ENCODE measurements around the gene GPR42.

- no peak for TF ChIP-seq CBX5 (IDR thresholded peaks at IDR 0.05; ENCODE audit: low read depth)
- no peak for TF ChIP-seq ZNF24 (IDR thresholded peaks at IDR 0.05)
- TF ChIP-seq, protein P1, sequence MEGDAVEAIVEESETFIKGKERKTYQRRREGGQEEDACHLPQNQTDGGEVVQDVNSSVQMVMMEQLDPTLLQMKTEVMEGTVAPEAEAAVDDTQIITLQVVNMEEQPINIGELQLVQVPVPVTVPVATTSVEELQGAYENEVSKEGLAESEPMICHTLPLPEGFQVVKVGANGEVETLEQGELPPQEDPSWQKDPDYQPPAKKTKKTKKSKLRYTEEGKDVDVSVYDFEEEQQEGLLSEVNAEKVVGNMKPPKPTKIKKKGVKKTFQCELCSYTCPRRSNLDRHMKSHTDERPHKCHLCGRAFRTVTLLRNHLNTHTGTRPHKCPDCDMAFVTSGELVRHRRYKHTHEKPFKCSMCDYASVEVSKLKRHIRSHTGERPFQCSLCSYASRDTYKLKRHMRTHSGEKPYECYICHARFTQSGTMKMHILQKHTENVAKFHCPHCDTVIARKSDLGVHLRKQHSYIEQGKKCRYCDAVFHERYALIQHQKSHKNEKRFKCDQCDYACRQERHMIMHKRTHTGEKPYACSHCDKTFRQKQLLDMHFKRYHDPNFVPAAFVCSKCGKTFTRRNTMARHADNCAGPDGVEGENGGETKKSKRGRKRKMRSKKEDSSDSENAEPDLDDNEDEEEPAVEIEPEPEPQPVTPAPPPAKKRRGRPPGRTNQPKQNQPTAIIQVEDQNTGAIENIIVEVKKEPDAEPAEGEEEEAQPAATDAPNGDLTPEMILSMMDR (IDR thresholded peaks at IDR 0.05 in 2 of 3, conservative IDR thresholded peaks at IDR 0.05 in 1 of 3; ENCODE audit: control insufficient read depth in 2 of 3, extremely low read depth in 1 of 3, insufficient read depth in 1 of 3, low read depth in 3 of 3, low read length in 3 of 3) = no peak
- TF ChIP-seq ZSCAN29 (IDR thresholded peaks at IDR 0.05) = no peak
- TF ChIP-seq ATF7 (IDR thresholded peaks at IDR 0.05; ENCODE audit: low read depth) = no peak
- no peak for TF ChIP-seq ZBTB33 (IDR thresholded peaks at IDR 0.05)
Measured at GRCh38 chr19:35321291-35321690, 49.6 kb upstream of the GPR42 start.

All from GM12878 (cell line).